CD4-positive, alpha-beta T cell (primary cell): ENCODE results near the gene SYNE1. TPM values are rescaled to one million over a fixed set of nuclear protein-coding genes. Genes with fewer than 3 reads are reported as not detected.

Experiments used
- ATAC-seq: fragments of 200-7000 bp; cut with Tn5 transposase; one replicate; pipeline ENCODE4 v1.10.0; 2022; ENCODE audit warnings: mild to moderate bottlenecking; ENCODE audit not compliant: poor library complexity
- CTCF ChIA-PET: fragments of 350-600 bp; sonication (Branson Sonifier 250); formaldehyde crosslinking; loops from one replicate; lab custom pipeline; 2021; ENCODE audit warnings: antibody characterized with exemption, inconsistent platforms; lab: Charles Lee
- POLR2A ChIA-PET: fragments of 350-600 bp; sonication (Branson Sonifier 250); formaldehyde crosslinking; loops from one replicate; lab custom pipeline; 2021; ENCODE audit warnings: antibody characterized with exemption, inconsistent platforms; lab: Charles Lee
- DNase-seq, 14 experiments: peaks; one replicate each; pipeline ENCODE4 v3.0.0-alpha.2; 2013 to 2020; ENCODE audit warnings: mixed read lengths in 2 of 14
- H3K27ac ChIP-seq, 2 donors: one replicate each; pipeline versions ENCODE4 v1.5.1 to v1.7.0; 2013; ENCODE audit warnings: low read length in 2 of 2, low read depth in 1 of 2, mild to moderate bottlenecking in 1 of 2
- H3K27me3 ChIP-seq, 2 experiments: 1 replicate in 1 of 2; 2 replicates in 1 of 2; pipeline versions ENCODE4 v1.6.1 to v1.7.0; 2013; ENCODE audit warnings: low read length in 2 of 2, control low read depth in 1 of 2, mild to moderate bottlenecking in 1 of 2, moderate library complexity in 1 of 2; ENCODE audit not compliant: insufficient read depth in 2 of 2, control insufficient read depth in 1 of 2
- H3K36me3 ChIP-seq: one replicate; pipeline ENCODE4 v1.6.1; 2013; ENCODE audit warnings: low read length, control low read depth; ENCODE audit not compliant: insufficient read depth
- H3K4me1 ChIP-seq: one replicate; pipeline ENCODE4 v1.6.1; 2013; ENCODE audit warnings: low read length, control low read depth; ENCODE audit not compliant: insufficient read depth
- H3K4me3 ChIP-seq: one replicate; pipeline ENCODE4 v1.5.1; 2013; ENCODE audit warnings: mild to moderate bottlenecking, low read length, moderate library complexity
- H3K9me3 ChIP-seq, 2 experiments: 1 replicate in 1 of 2; 2 replicates in 1 of 2; pipeline versions ENCODE4 v1.6.1 to v1.7.0; 2013; ENCODE audit warnings: low read length in 2 of 2, mild to moderate bottlenecking in 2 of 2, control low read depth in 1 of 2, moderate library complexity in 1 of 2; ENCODE audit not compliant: control insufficient read depth in 1 of 2, insufficient read depth in 1 of 2
- H3K27ac Mint-ChIP-seq: one replicate; pipeline ENCODE4 v1.8.0; 2020; ENCODE audit warnings: mixed read lengths
- H3K27me3 Mint-ChIP-seq: one replicate; pipeline ENCODE4 v1.8.0; 2021; ENCODE audit warnings: mixed read lengths
- H3K36me3 Mint-ChIP-seq: one replicate; pipeline ENCODE4 v1.8.0; 2021; ENCODE audit warnings: low read depth, mixed read lengths
- H3K4me1 Mint-ChIP-seq: one replicate; pipeline ENCODE4 v1.8.0; 2021; ENCODE audit warnings: low read depth, mixed read lengths
- H3K4me3 Mint-ChIP-seq: one replicate; pipeline ENCODE4 v1.8.0; 2020; ENCODE audit warnings: mild to moderate bottlenecking, mixed read lengths
- H3K9me3 Mint-ChIP-seq: one replicate; pipeline ENCODE4 v1.8.0; 2020; ENCODE audit warnings: mixed read lengths
- CTCF ChIP-seq: fragments of 200-600 bp; IDR thresholded peaks from one replicate; pipeline ENCODE4 v1.8.0; 2022; ENCODE audit warnings: antibody characterized with exemption, mild to moderate bottlenecking
- intact Hi-C, 2 experiments: fragments of 100-400 bp; cut with DNase I in 1 of 2; cut with micrococcal nuclease in 1 of 2; formaldehyde crosslinking; loops; one replicate each; pipeline versions ENCODE4 v1.15.1 to v1.9.0; 2023 to 2025; cut with DNase I, micrococcal nuclease
- total RNA-seq, 174 experiments: library from RNA in 2 of 174; stranded (reverse) in 2 of 174; gene quantifications; one replicate each; pipeline ENCODE4 v1.2.3 and lab custom pipeline; 2021 to 2026

SYNE1 gene
- total RNA-seq, 2 experiments from 2014 or later: 94.9 to 108 TPM

GRCh38 chr6:152600022-152600421 lies 37.1 kb downstream of the SYNE1 start:
- H3K4me3 ChIP-seq: no peak overlapping the region
- ATAC-seq (no peak), DNase-seq (no peak)
- intact Hi-C loops: no loop called here
- CTCF ChIA-PET: no interaction called here
- no peak overlapping the region for H3K4me3 Mint-ChIP-seq
- no peak overlapping the region for H3K27ac ChIP-seq
- no peaks in the 10 kb centered on the region for H3K9me3 ChIP-seq
- no peak overlapping the region for H3K27ac Mint-ChIP-seq
- no peaks in the 10 kb centered on the region for H3K36me3 ChIP-seq
- no peaks in the 10 kb centered on the region for H3K4me1 ChIP-seq
- H3K27me3 Mint-ChIP-seq: peaks cover 21% of the 10 kb centered on the region
- TF ChIP-seq CTCF: no peak
- POLR2A ChIA-PET: no interaction called here
- no peaks in the 10 kb centered on the region for H3K4me1 Mint-ChIP-seq
- H3K36me3 Mint-ChIP-seq: no peaks in the 10 kb centered on the region
- H3K9me3 Mint-ChIP-seq: no peaks in the 10 kb centered on the region
- H3K27me3 ChIP-seq: no peaks in the 10 kb centered on the region

- ChIA-PET CTCF (no interaction called here), POLR2A (no interaction called here)
- H3K27me3 Mint-ChIP-seq: peaks cover 21% of the 10 kb centered on the region
- no peak for DNase-seq
- H3K4me3 Mint-ChIP-seq: no peak overlapping the region
- intact Hi-C loops: no loop called here
- H3K4me1 ChIP-seq: no peaks in the 10 kb centered on the region
- no peaks in the 10 kb centered on the region for H3K36me3 Mint-ChIP-seq
- no peak overlapping the region for H3K4me3 ChIP-seq
- H3K9me3 Mint-ChIP-seq: no peaks in the 10 kb centered on the region
- no peaks in the 10 kb centered on the region for H3K36me3 ChIP-seq
- ATAC-seq: no peak
- H3K27me3 ChIP-seq: no peaks in the 10 kb centered on the region
- no peaks in the 10 kb centered on the region for H3K4me1 Mint-ChIP-seq
- H3K9me3 ChIP-seq: no peaks in the 10 kb centered on the region
- no peak overlapping the region for H3K27ac Mint-ChIP-seq
- H3K27ac ChIP-seq: no peak overlapping the region
- TF ChIP-seq CTCF: no peak
Observed at GRCh38 chr6:152598901-152599537, 38.1 kb downstream of the SYNE1 start.

GRCh38 chr6:152598421-152598820 lies 38.7 kb downstream of the SYNE1 start:
- POLR2A ChIA-PET: no interaction called here
- H3K27me3 ChIP-seq: no peaks in the 10 kb centered on the region
- H3K4me3 ChIP-seq: no peak overlapping the region
- Mint-ChIP-seq H3K4me3 (no peak overlapping the region), H3K27me3 (peaks cover 25% of the 10 kb centered on the region), H3K9me3 (no peaks in the 10 kb centered on the region), H3K4me1 (no peaks in the 10 kb centered on the region), H3K27ac (no peak overlapping the region), H3K36me3 (no peaks in the 10 kb centered on the region)
- DNase-seq: no peak
- H3K4me1 ChIP-seq: no peaks in the 10 kb centered on the region
- H3K36me3 ChIP-seq: no peaks in the 10 kb centered on the region
- CTCF ChIA-PET: no interaction called here
- no peaks in the 10 kb centered on the region for H3K9me3 ChIP-seq
- intact Hi-C loops: no loop called here
- no peak overlapping the region for H3K27ac ChIP-seq
- no peak for TF ChIP-seq CTCF
- no peak for ATAC-seq
